LNCAP (cell line): ENCODE results near the gene IL4R.

Source experiments
- CTCF ChIP-seq: fragments of 450-650 bp; IDR thresholded peaks from 2 replicates; pipeline ENCODE4 v1.5.1; 2017; ENCODE audit warnings: mild to moderate bottlenecking

The IL4R gene

GRCh38 chr16:27326251-27326650 lies 12.5 kb downstream of the IL4R start:
- TF ChIP-seq CTCF, result no peak

- no peak for TF ChIP-seq CTCF
Observed at GRCh38 chr16:27326738-27327585, 13.2 kb downstream of the IL4R start.

DNA sequence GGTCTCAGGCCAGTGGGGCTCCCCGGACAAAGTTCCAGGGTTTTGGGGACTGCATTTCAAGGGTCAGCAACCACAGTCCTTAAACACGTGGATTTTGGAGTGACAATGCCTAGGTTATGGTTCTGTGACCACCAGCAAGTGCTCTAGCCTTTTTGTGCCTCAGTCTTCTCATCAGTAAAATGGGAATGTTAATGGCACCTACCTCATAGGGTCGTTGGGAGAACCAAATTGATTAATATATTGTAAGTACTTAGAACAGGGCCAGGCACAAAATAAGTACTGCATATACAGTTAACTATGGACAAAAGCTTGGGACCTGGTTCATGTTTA lies 13.8 kb downstream of the IL4R start:
- no peak for TF ChIP-seq CTCF

- TF ChIP-seq CTCF, result no peak
Observed at GRCh38 chr16:27328937-27329336, 15.2 kb downstream of the IL4R start.

DNA sequence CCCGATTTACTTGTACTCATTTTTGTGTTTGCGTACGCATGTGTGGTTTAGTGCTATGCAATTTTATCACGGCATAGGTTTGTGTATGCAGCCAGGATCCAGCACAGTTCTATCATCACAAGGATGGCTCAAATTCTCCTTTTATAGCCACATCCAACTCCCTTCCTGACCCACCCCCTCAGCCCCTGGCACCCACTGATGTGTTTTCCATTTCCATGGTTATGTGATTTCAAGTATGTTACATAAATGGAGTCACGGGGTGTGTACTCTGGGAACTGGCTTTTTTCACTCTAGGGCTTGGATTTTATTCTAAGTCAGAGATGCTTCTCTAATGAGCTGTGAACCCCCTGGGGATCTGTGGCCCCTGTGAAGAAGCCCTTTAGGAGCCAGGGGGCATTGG lies 16.8 kb downstream of the IL4R start:
- TF ChIP-seq CTCF, result no peak

- TF ChIP-seq CTCF, result no peak
Observed at GRCh38 chr16:27332105-27332504, 18.3 kb downstream of the IL4R start.

GRCh38 chr16:27333104-27333503 lies 19.3 kb downstream of the IL4R start:
- TF ChIP-seq CTCF, result no peak

DNA sequence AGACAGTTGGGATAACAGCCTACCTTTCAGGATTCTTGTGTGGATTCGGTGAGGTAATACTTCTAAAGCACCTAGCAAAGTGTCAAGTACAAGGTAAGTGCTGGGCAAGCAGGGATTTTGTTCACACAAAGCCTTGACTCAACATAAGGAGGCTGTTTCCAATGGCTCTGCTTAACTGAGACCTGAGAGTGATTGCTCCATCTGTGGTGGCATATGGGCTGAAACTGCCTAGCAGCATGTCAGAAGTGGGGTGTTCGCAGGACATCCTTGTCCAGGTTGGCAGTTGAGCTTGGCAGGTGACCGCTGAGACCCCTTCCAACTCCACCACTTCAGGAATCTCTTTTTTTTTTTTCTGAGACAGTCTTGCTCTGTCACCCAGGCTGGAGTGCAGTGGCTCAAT lies 19.8 kb downstream of the IL4R start:
- TF ChIP-seq CTCF, result no peak
